ENCODE data around the gene EFCAB6. TPM values are rescaled to one million over a fixed set of nuclear protein-coding genes. Genes with fewer than 3 reads are reported as not detected.

Gene EFCAB6
- total RNA-seq, 2 experiments from 2014 or later, result 0.13 TPM; not detected in 1

DNA sequence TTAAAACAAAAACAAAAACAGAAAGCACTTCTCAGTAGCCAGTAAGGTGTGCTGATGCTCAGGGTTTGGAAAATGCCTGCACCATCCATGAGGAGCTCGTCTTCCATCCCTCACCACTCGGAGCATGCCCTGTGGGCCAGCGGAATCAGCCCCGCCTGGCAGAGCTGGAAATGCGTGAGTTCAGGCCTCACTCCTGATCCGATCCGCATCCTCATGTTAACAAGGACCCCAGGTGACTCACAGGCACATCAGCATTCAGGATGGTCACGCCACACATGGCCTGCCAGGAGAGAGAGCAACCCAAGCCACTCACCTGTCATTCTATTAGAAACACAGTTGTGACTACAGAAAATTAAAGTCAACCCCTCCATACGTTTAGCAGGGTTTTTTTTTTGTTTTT, 211.8 kb downstream of the EFCAB6 start:
- intact Hi-C loops (cut with micrococcal nuclease; ENCODE audit: unreplicated experiment), result no loop called here
- Histone ChIP-seq H3K36me3 (ENCODE audit: insufficient read depth, low read length) (no peaks in the 10 kb centered on the region), H3K27ac (ENCODE audit: low read depth, low read length, poor library complexity, severe bottlenecking) (no peak overlapping the region), H2AFZ (ENCODE audit: low read length) (no peak overlapping the region), H3K4me1 (ENCODE audit: insufficient read depth, low read length, poor library complexity, severe bottlenecking) (no peaks in the 10 kb centered on the region), H3K9me3 (ENCODE audit: low read length) (no peaks in the 10 kb centered on the region), H3K4me3 (ENCODE audit: low read depth, low read length, poor library complexity, severe bottlenecking) (no peak overlapping the region), H3K9me2 (ENCODE audit: insufficient read depth, low read length) (no peaks in the 10 kb centered on the region), H3K4me2 (ENCODE audit: low read length) (no peak overlapping the region), H4K20me1 (ENCODE audit: insufficient read depth, low read length) (no peaks in the 10 kb centered on the region), H3K79me2 (ENCODE audit: insufficient read depth, low read depth, low read length) (no peaks in the 10 kb centered on the region)
- BruUV-seq (replicated peaks), result no TSS peak
- POLR2A ChIA-PET, result no interaction called here
- TF ChIP-seq, protein P1, sequence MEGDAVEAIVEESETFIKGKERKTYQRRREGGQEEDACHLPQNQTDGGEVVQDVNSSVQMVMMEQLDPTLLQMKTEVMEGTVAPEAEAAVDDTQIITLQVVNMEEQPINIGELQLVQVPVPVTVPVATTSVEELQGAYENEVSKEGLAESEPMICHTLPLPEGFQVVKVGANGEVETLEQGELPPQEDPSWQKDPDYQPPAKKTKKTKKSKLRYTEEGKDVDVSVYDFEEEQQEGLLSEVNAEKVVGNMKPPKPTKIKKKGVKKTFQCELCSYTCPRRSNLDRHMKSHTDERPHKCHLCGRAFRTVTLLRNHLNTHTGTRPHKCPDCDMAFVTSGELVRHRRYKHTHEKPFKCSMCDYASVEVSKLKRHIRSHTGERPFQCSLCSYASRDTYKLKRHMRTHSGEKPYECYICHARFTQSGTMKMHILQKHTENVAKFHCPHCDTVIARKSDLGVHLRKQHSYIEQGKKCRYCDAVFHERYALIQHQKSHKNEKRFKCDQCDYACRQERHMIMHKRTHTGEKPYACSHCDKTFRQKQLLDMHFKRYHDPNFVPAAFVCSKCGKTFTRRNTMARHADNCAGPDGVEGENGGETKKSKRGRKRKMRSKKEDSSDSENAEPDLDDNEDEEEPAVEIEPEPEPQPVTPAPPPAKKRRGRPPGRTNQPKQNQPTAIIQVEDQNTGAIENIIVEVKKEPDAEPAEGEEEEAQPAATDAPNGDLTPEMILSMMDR (conservative IDR thresholded peaks at IDR 0.05; ENCODE audit: low read length), result no peak
- no peak for TF ChIP-seq EZH2phosphoT487 (IDR thresholded peaks at IDR 0.05; ENCODE audit: borderline replicate concordance, low read depth, low read length)
- no peak for DNase-seq (ENCODE audit: low spot score)
- CTCF ChIA-PET (ENCODE audit: unreplicated experiment), result no interaction called here

DNA sequence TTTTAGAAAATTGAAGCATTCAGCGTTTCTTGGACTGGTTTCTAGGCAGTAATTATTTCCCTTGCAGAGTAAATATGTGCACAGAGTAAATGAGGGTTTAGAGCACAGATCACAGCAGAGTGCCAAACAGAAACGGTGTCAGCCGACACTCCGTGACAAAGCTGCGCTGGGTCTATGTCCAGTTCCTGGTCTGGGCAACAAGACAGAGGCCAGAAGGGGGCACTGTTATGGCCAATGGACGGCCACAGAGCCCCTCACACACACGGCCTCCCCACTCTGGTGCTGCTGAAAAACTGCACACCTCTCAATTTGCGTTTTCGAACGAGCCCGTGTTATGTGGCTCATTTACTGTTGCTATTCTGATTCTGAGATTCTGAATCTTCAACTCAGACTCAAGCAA, 219.6 kb downstream of the EFCAB6 start:
- Histone ChIP-seq H4K20me1 (ENCODE audit: insufficient read depth, low read length) (no peaks in the 10 kb centered on the region), H3K9me2 (ENCODE audit: insufficient read depth, low read length) (no peaks in the 10 kb centered on the region), H3K4me1 (ENCODE audit: insufficient read depth, low read length, poor library complexity, severe bottlenecking) (no peaks in the 10 kb centered on the region), H3K36me3 (ENCODE audit: insufficient read depth, low read length) (no peaks in the 10 kb centered on the region), H3K27ac (ENCODE audit: low read depth, low read length, poor library complexity, severe bottlenecking) (no peak overlapping the region), H3K9me3 (ENCODE audit: low read length) (no peaks in the 10 kb centered on the region), H3K4me2 (ENCODE audit: low read length) (no peak overlapping the region), H2AFZ (ENCODE audit: low read length) (no peak overlapping the region), H3K79me2 (ENCODE audit: insufficient read depth, low read depth, low read length) (no peaks in the 10 kb centered on the region), H3K4me3 (ENCODE audit: low read depth, low read length, poor library complexity, severe bottlenecking) (no peak overlapping the region)
- no peak for DNase-seq (ENCODE audit: low spot score)
- no TSS peak for BruUV-seq (replicated peaks)
- no peak for TF ChIP-seq EZH2phosphoT487 (IDR thresholded peaks at IDR 0.05; ENCODE audit: borderline replicate concordance, low read depth, low read length)
- TF ChIP-seq, protein P1 (conservative IDR thresholded peaks at IDR 0.05; ENCODE audit: low read length), result 0 out of 2 replicates have a peak, but pooled peaks have one; percentile 22
- intact Hi-C loops (cut with micrococcal nuclease; ENCODE audit: unreplicated experiment), result no loop called here
- ChIA-PET CTCF (ENCODE audit: unreplicated experiment) (no interaction called here), POLR2A (no interaction called here)

DNA sequence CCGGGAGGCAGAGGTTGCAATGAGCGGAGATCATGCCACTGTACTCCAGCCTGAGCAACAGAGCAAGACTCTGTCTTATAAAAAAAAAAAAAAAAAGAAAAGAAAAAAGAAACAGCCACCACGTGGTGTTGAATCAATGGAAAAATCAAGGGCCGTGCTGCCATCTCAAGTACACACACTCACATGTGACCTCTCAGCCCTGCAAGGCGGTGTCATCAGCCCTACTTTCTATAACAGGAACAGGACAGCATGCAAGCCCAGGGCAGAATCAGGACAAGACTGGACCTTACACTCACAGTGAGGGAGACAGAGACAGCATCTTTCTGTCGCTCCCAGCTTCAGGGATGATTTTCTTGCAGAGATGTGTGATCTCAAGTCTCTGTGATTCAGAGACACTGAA, 220.7 kb downstream of the EFCAB6 start:
- H3K4me2 ChIP-seq (ENCODE audit: low read length), result no peak overlapping the region
- DNase-seq (ENCODE audit: low spot score), result no peak
- no peaks in the 10 kb centered on the region for H3K79me2 ChIP-seq (ENCODE audit: insufficient read depth, low read depth, low read length)
- no peak overlapping the region for H3K4me3 ChIP-seq (ENCODE audit: low read depth, low read length, poor library complexity, severe bottlenecking)
- H3K27ac ChIP-seq (ENCODE audit: low read depth, low read length, poor library complexity, severe bottlenecking), result no peak overlapping the region
- intact Hi-C loops (cut with micrococcal nuclease; ENCODE audit: unreplicated experiment), result no loop called here
- BruUV-seq (replicated peaks), result no TSS peak
- no peaks in the 10 kb centered on the region for H3K4me1 ChIP-seq (ENCODE audit: insufficient read depth, low read length, poor library complexity, severe bottlenecking)
- ChIA-PET CTCF (ENCODE audit: unreplicated experiment) (no interaction called here), POLR2A (no interaction called here)
- H2AFZ ChIP-seq (ENCODE audit: low read length), result no peak overlapping the region
- no peaks in the 10 kb centered on the region for H3K9me3 ChIP-seq (ENCODE audit: low read length)
- H4K20me1 ChIP-seq (ENCODE audit: insufficient read depth, low read length), result no peaks in the 10 kb centered on the region
- no peaks in the 10 kb centered on the region for H3K36me3 ChIP-seq (ENCODE audit: insufficient read depth, low read length)
- H3K9me2 ChIP-seq (ENCODE audit: insufficient read depth, low read length), result no peaks in the 10 kb centered on the region
- no peak for TF ChIP-seq EZH2phosphoT487 (IDR thresholded peaks at IDR 0.05; ENCODE audit: borderline replicate concordance, low read depth, low read length)
- TF ChIP-seq, protein P1 (conservative IDR thresholded peaks at IDR 0.05; ENCODE audit: low read length), result no peak
